Measurements from ENCODE around the gene HAP1. TPM values are rescaled to one million over a fixed set of nuclear protein-coding genes. Genes with fewer than 3 reads are reported as not detected.
A peak's percentile ranks its signal among the peaks of the same experiment; 100 is the strongest.

HAP1 gene
- total and polyA plus RNA-seq, 2 of the 8 experiments (the other 6 are each of a cell fraction or from before 2014, with no cell fraction given) = 2.3 to 3.6 TPM

GRCh38 chr17:41773190-41773588, 38.7 kb upstream of the HAP1 start:
- no peak for TF ChIP-seq POLR2A (IDR thresholded peaks at IDR 0.05; ENCODE audit: control extremely low read depth in 1 of 2, low read depth in 2 of 2, low read length in 2 of 2)
- no peak for TF ChIP-seq SP1 (IDR thresholded peaks at IDR 0.05; ENCODE audit: low read depth, low read length)
- TF ChIP-seq SP4 (IDR thresholded peaks at IDR 0.05; ENCODE audit: low read length) = no peak
- TF ChIP-seq CHD1 (IDR thresholded peaks at IDR 0.05; ENCODE audit: low read depth, low read length) = no peak
- no peak for TF ChIP-seq ATF3 (IDR thresholded peaks at IDR 0.05; ENCODE audit: insufficient read depth, low read depth, low read length)
- TF ChIP-seq MAX (IDR thresholded peaks at IDR 0.05) = no peak
- TF ChIP-seq CEBPB (IDR thresholded peaks at IDR 0.05; ENCODE audit: low read depth, low read length) = no peak
- no peak for TF ChIP-seq TCF12 (IDR thresholded peaks at IDR 0.05; ENCODE audit: low read depth, low read length)
- no peak for TF ChIP-seq EGR1 (IDR thresholded peaks at IDR 0.05; ENCODE audit: borderline replicate concordance, low read depth, low read length)
- TF ChIP-seq ASH2L (IDR thresholded peaks at IDR 0.05; ENCODE audit: low read length) = no peak
- Histone ChIP-seq H2BK15ac (ENCODE audit: low read length) (peak overlapping the region; percentile 75; the same call in 1 of the 2 replicates), H3K9me3 (ENCODE audit: insufficient read depth in 2 of 2, low read depth in 1 of 2, low read length in 1 of 2) (no peaks in the 10 kb centered on the region), H3K56ac (replicated peaks; ENCODE audit: insufficient read length, low read depth, low read length) (no peak overlapping the region), H4K5ac (ENCODE audit: insufficient read length, low read depth, low read length) (no peak overlapping the region), H2BK120ac (replicated peaks; ENCODE audit: low read depth, low read length) (no peak overlapping the region), H4K20me1 (replicated peaks in 1 of 2; ENCODE audit: control insufficient read depth in 1 of 2, insufficient read depth in 2 of 2, low read length in 2 of 2) (peaks cover 6 to 24% of the 10 kb centered on the region in 2 experiments), H3K4me1 (replicated peaks in 1 of 4; ENCODE audit: control insufficient read depth in 3 of 4, insufficient read depth in 4 of 4, low read length in 3 of 4) (peaks cover 0 to 51% (median 34%) of the 10 kb centered on the region in 4 experiments; a peak in 6 of 7 replicates), H4K91ac (replicated peaks; ENCODE audit: insufficient read length, low read length) (peak overlapping the region; percentile 40), H3K14ac (ENCODE audit: insufficient read length) (no peak overlapping the region), H3K23ac (ENCODE audit: insufficient read length) (no peak overlapping the region), H2AFZ (ENCODE audit: low read length) (no peak overlapping the region), H2AK5ac (ENCODE audit: low read depth, low read length) (0 out of 2 replicates have a peak overlapping the region, but pooled peaks have one; percentile 32), H3K4ac (replicated peaks; ENCODE audit: insufficient read length, low read depth, low read length) (peak overlapping the region; percentile 81), H3K79me2 (ENCODE audit: control insufficient read depth in 1 of 2, insufficient read depth in 2 of 2, low read length in 2 of 2) (peaks cover 0 to 35% of the 10 kb centered on the region in 2 experiments; a peak in 2 of 4 replicates), H3K18ac (ENCODE audit: extremely low read depth, low read length) (peak overlapping the region; percentile 24), H3K27ac (ENCODE audit: low read depth, low read length) (no peak overlapping the region), H3K79me1 (ENCODE audit: low read depth, low read length) (peaks cover 19% of the 10 kb centered on the region), H3K27me3 (replicated peaks in 1 of 4; ENCODE audit: control insufficient read depth in 3 of 4, extremely low read depth in 1 of 4, insufficient read depth in 3 of 4, low read length in 3 of 4) (no peaks in the 10 kb centered on the region), H3K4me3 (ENCODE audit: extremely low read depth in 1 of 4, insufficient read depth in 2 of 4, low read depth in 3 of 4, low read length in 4 of 4) (no peak overlapping the region), H4K8ac (ENCODE audit: extremely low read depth, insufficient read depth, low read length) (no peak overlapping the region; the same call in 1 of the 2 replicates), H2BK20ac (ENCODE audit: low read length) (peak overlapping the region; percentile 86; the same call in 1 of the 2 replicates), H3K9ac (replicated peaks in 1 of 4; ENCODE audit: extremely low read depth in 1 of 4, low read depth in 3 of 4, low read length in 3 of 4) (no peak overlapping the region), H3K4me2 (ENCODE audit: insufficient read depth in 1 of 2, low read depth in 2 of 2, low read length in 2 of 2) (no peak overlapping the region), H2BK12ac (ENCODE audit: low read depth, low read length) (peak overlapping the region; percentile 80; the same call in 1 of the 2 replicates), H3K23me2 (ENCODE audit: low read depth, low read length) (no peaks in the 10 kb centered on the region; the same call in 1 of the 2 replicates), H2BK5ac (ENCODE audit: low read depth, low read length) (peak overlapping the region; percentile 87), H3K36me3 (ENCODE audit: control insufficient read depth in 2 of 4, insufficient read depth in 4 of 4, low read length in 3 of 4) (peaks cover 10 to 23% (median 21%) of the 10 kb centered on the region in 4 experiments; a peak in 5 of 8 replicates)
- FAIRE-seq (no peak), DNase-seq (ENCODE audit: low read depth in 1 of 2, low spot score in 2 of 2) (peak in 1 of 2 experiments; percentile 57)
- ChIA-PET POLR2A (ENCODE audit: partially characterized antibody) (interaction anchor here (0.7 to 7.5 kb wide), 10 partner anchors 12 to 92 kb away, joined by 3 to 83 read pairs (median 4); partner anchors contain the start of genes EIF1, JUP and KLHL11), CTCF (ENCODE audit: partially characterized antibody) (interaction anchor here (1.1 to 5.3 kb wide), 10 partner anchors 9 to 38 kb away, joined by 3 to 33 read pairs (median 8); partner anchors contain the start of genes JUP and P3H4)
- WGBS, 2 experiments (ENCODE audit: extremely low coverage in 1 of 2, insufficient coverage in 1 of 2, insufficient read length in 1 of 2, insufficient replicate concordance in 2 of 2, low coverage in 1 of 2, low lambda C conversion rate in 2 of 2, missing lambda C conversion rate in 1 of 2) = 78% methylated on average over 12 of the region's 12 CpGs; no CpG with 5 or more reads in 1 of the 2 experiments

Data from H1 (cell line).